ENCODE measurements around the gene NOC4L. TPM values are rescaled to one million over a fixed set of nuclear protein-coding genes. Genes with fewer than 3 reads are reported as not detected.

The NOC4L gene
- total RNA-seq, 1 experiment from 2014 or later = 14.8 TPM

DNA sequence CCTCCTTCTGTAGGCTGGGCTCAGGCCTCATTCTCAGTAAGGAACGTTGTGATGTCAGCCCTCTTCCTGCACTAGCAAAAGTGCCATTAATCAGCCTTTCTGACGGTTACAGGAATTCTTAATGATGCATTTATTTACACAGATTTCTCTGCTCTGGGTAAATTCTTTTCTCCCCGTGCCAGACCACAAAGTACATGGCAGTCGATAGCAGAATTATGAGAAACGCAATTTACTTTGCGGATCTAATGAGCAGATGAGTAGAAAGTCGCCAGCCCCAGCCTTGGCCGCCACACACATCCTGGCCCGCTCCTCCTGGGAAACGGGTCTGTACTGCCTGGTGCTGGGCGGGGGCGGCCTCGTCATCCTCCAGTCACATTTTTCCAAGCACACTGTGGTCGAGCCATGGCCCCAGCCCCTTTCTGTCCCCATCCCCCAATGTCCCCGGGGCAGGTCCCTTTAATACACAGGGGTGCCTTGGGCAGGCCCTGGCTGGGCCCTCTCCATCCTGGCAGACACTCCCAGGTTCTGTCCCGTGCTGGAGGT, 25.9 kb downstream of the NOC4L start:
- no peak for DNase-seq (ENCODE audit: low read depth)

- no peak for DNase-seq (ENCODE audit: low read depth)
Observed at GRCh38 chr12:132170637-132171292, 26.5 kb downstream of the NOC4L start.

GRCh38 chr12:132171293-132171967, 27.2 kb downstream of the NOC4L start:
- no peak for DNase-seq (ENCODE audit: low read depth)

DNA sequence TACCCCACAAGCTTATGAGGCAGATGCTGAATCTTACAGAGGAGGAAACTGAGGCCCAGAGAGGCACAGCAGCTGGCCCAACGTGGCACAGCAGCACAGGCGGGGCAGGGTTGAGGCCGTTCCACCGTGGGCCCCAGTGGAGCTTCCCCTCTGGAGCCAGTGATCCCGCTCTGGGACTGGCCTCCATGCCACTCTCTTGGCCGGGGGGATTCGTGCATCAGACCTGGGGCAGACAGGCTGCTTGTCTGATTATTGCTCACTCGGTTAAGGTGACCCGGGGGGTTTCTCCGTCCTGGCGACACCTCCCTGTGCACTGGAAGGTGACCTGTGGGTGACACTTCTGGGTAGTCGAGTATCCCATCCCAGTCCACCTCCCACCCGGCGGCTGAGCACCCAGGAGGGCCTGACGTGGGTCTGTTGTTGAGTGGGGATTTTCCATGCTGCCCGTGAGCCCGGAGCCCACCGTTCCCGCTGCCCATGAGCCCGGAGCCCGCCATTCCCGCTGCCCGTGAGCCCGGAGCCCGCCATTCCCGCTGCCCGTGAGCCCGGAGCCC, 27.8 kb downstream of the NOC4L start:
- DNase-seq (ENCODE audit: low read depth) = no peak

DNA sequence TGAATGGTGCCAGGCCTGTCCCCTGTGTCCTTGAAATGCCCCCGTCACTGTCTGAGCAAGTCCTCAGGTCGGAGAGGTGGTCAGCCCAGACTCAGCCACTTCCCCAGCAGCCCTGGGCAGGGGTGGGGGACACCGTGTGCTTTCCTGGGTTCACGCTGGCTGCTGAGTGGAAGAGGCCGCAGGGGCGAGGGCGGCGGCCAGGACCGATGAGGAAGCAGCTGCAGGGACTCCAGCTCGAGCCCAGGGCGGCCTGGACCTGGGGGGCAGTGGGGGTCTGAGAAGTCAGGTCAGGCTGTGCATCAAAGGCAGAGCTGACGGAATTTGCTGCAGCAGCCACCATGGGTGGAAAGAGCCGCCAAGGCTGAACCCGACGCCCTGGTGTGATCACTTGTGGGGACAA, 28.4 kb downstream of the NOC4L start:
- DNase-seq (ENCODE audit: low read depth) = no peak

GRCh38 chr12:132173135-132174014, 29.1 kb downstream of the NOC4L start:
- DNase-seq (ENCODE audit: low read depth) = no peak

GRCh38 chr12:132174015-132174838, 30.0 kb downstream of the NOC4L start:
- no peak for DNase-seq (ENCODE audit: low read depth)

GRCh38 chr12:132174839-132175490, 30.7 kb downstream of the NOC4L start:
- DNase-seq (ENCODE audit: low read depth) = no peak

DNA sequence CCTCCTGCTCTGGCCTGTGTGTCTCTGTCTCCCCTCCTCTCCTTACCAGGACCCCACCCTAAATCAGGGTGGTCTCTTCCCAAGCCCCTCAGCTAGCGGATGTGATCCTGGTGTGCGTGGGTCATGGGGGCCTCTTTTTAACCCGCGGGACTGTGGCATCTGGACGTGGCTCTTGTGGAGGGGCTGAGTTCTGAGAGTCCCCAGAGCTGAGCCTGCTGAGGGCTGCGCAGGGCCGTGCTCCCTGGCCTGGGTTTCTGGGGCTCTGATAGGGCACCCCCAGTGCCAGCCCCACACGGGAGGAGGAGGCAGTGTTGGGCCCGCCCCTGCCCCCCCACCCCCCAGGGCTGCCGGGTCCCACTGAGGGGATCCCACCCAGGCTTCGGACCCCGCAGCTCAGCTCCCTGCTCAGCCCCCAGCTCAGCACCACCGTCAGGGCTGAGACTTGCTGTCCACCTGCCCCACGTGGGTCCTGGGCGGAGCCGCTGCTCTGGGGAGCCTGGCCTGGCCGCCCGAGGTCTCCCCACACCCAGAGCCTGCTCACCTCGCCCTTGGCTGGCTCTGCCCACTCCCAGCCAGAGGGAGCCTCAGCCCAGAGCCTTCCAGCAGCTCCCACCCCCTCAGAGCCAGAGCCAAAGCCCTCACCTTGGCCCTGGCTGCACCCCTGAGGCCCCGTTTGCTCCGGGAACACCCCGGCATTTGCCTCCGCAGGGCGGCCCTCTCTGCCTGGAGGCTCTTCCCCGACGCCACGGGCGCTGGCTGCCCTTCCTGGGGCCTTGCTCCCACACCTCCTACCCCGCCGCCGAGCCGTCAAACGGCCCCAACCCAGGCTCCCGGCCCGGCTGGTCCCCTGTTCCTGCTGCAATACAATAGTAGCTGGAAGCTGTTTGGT, 31.5 kb downstream of the NOC4L start:
- no peak for DNase-seq (ENCODE audit: low read depth)

GRCh38 chr12:132176385-132176919, 32.2 kb downstream of the NOC4L start:
- no peak for DNase-seq (ENCODE audit: low read depth)

GRCh38 chr12:132176920-132177551, 32.8 kb downstream of the NOC4L start:
- DNase-seq (ENCODE audit: low read depth) = no peak

GRCh38 chr12:132178316-132178715, 34.1 kb downstream of the NOC4L start:
- DNase-seq (ENCODE audit: low read depth) = no peak

DNA sequence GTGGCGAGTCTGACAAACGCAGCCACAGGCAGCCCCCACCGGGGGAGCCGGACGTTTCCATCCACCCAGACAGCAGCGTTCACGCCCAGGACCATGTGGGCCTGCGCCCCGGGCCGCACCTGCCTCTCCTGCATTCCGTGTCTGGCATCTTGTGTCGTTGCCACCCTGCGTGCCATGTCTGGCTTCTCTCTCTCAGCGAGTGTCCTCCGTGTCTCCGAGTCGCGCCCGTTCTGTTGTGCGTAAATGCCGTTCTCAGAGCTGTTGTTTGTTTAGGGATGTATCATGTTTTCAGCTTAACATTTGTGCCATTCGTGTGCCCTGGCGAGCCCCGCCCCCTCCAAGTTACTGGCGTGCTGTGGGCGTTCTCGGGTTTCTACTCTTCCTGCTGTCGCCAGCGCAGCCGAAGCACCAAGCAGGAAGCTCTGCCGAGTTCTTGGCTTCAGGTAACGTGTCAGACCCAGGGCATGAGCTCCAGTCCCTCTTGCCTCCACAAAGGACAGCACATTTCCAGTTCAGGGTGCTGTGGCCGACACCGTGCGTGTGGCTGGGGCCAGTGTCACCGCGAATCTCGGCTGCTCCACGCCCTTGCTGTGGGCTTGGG, 34.6 kb downstream of the NOC4L start:
- no peak for DNase-seq (ENCODE audit: low read depth)

DNA sequence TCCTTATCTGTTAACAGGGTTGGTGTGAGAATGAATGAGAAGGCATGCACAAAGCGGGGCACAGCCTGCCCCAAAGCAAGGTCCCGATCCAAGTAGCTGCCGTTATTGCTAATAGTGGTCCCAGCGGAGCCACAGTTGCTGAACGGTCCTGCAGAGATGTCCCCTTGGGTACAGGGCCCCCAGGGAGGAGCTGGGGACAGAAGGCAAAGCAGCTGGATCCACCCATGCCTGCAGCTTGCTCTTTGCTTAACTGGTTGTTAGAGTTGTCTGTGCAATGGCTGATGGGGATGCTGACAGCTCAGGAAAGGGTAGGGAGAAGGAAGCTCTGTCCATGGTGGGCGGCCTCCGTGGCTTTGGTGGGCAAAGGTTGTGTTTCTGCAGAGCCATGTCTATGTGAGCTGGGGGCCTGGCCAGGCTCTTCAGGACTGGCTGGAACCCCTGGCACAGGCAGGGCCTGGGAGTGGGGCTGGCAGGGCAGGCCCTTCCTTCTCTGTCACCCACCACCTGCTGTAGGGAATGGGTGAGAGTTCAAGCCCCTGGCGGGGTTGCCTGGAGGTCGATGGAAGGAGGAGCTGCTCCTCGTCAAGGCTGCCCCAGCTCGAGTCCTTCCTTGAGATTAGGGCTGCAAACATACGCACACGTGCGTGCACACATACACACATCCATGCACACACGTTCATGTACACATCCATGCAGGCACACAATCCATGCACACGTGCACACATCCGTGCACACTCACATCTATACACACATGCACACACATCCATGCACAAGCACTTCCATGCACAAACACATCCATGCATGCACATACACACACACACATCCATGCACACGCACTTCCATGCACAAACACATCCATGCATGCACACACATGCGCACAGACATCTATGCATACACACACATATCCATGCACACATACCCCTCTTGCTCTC, 35.4 kb downstream of the NOC4L start:
- DNase-seq (ENCODE audit: low read depth) = no peak

GRCh38 chr12:132180648-132181546, 36.6 kb downstream of the NOC4L start:
- no peak for DNase-seq (ENCODE audit: low read depth)

DNA sequence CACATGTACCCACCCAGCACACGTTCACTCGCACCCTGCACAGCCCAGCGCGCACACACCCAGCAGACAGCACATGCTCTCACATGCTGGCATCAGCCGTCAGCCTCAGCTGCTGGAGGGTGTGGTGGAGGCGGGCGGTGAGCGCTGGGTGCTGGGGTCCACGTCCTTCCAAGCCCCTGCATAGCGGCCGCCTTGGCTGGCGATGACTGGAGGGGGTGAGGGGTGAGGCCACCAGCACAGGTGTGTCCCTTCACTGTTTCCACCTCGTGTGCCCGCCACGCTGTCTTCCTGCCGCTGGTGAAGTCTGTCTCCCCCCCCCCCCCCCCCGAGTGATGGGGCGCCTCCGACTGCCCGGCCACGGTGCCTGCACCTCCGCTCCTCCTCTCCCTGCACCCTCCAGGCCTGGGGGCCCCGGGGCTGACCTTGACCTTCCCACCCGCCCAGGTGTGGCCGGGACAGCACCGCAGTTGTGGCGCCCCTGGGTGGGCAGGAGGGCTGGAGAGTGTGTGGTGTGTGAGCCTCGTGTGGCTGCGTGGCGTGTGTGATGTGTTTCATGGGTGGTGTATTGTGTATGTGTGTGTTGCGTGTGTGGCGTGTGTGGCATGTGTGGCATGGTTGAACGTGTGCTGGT, 37.4 kb downstream of the NOC4L start:
- no peak for DNase-seq (ENCODE audit: low read depth)

Data from RPMI7951 (cell line).